Neural cell (in vitro differentiated cells): Measurements from ENCODE around the gene IL10RA. TPM values are rescaled to one million over a fixed set of nuclear protein-coding genes. Genes with fewer than 3 reads are reported as not detected.

Experiments used
- H2AFZ ChIP-seq: fragments of 200-600, 300-800 bp; sonication (generic), shearing (Covaris generic); 2 replicates; pipeline ENCODE4 v1.6.0; 2014; ENCODE audit warnings: low read depth, mild to moderate bottlenecking, antibody characterized with exemption, low read length, moderate library complexity
- H3F3A ChIP-seq: fragments of 200-600 bp; shearing (Covaris generic); 2 replicates; pipeline ENCODE4 v1.6.1; 2016; ENCODE audit warnings: mild to moderate bottlenecking, moderate library complexity, mixed read lengths, antibody characterized with exemption, low read length; ENCODE audit not compliant: insufficient read depth, poor library complexity, severe bottlenecking
- H3K27ac ChIP-seq: fragments of 200-600, 300-800 bp; sonication (generic), shearing (Covaris generic); 2 replicates; pipeline ENCODE4 v1.5.1; 2014; ENCODE audit warnings: mild to moderate bottlenecking, low read length, moderate library complexity
- H3K27me3 ChIP-seq: fragments of 300-800, 200-600 bp; sonication (generic), shearing (Covaris generic); 2 replicates; pipeline ENCODE4 v1.6.0; 2014; ENCODE audit warnings: mild to moderate bottlenecking, low read depth, low read length, moderate library complexity; ENCODE audit not compliant: insufficient read depth
- H3K36me3 ChIP-seq: fragments of 300-800, 200-600 bp; sonication (generic), shearing (Covaris generic); 2 replicates; pipeline ENCODE4 v1.5.1; 2014; ENCODE audit warnings: mild to moderate bottlenecking, antibody characterized with exemption, low read length, moderate library complexity; ENCODE audit not compliant: insufficient read depth
- H3K4me2 ChIP-seq: fragments of 300-800, 200-600 bp; sonication (generic), shearing (Covaris generic); 2 replicates; pipeline ENCODE4 v1.6.0; 2014; ENCODE audit warnings: mild to moderate bottlenecking, low read length
- H3K4me3 ChIP-seq: fragments of 300-800, 200-600 bp; sonication (generic), shearing (Covaris generic); 2 replicates; pipeline ENCODE4 v1.5.1; 2014; ENCODE audit warnings: mild to moderate bottlenecking, low read length, moderate library complexity
- H3K79me2 ChIP-seq: fragments of 200-600 bp; shearing (Covaris generic); replicated peaks from 2 replicates; pipeline ENCODE4 v1.6.0; 2014; ENCODE audit warnings: mild to moderate bottlenecking, low read length, moderate library complexity; ENCODE audit not compliant: insufficient read depth
- H3K9ac ChIP-seq: fragments of 300-800, 200-600 bp; sonication (generic), shearing (Covaris generic); 2 replicates; pipeline ENCODE4 v1.6.1; 2016; ENCODE audit warnings: mild to moderate bottlenecking, low read length, mixed read lengths
- H3K9me2 ChIP-seq: fragments of 200-600 bp; shearing (Covaris generic); 2 replicates; pipeline ENCODE4 v1.6.1; 2016; ENCODE audit warnings: mild to moderate bottlenecking, low read length, mixed read lengths; ENCODE audit not compliant: insufficient read depth
- H3K9me3 ChIP-seq: fragments of 200-600, 300-800 bp; sonication (generic), shearing (Covaris generic); 2 replicates; pipeline ENCODE4 v1.6.1; 2016; ENCODE audit warnings: mild to moderate bottlenecking, mixed run types, low read length, moderate library complexity, mixed read lengths
- H4K20me1 ChIP-seq: fragments of 200-600 bp; shearing (Covaris generic); 2 replicates; pipeline ENCODE4 v1.6.1; 2016; ENCODE audit warnings: mild to moderate bottlenecking, mixed run types; ENCODE audit not compliant: insufficient read depth
- CTCF ChIP-seq: fragments of 450-650 bp; IDR thresholded peaks from 2 replicates; pipeline ENCODE4 v1.5.1; 2014; ENCODE audit warnings: antibody characterized with exemption, mild to moderate bottlenecking, moderate library complexity; ENCODE audit not compliant: poor library complexity, severe bottlenecking
- EP300 ChIP-seq: fragments of 450-650 bp; conservative IDR thresholded peaks from 2 replicates; pipeline ENCODE4 v1.6.1; 2014; ENCODE audit warnings: antibody characterized with exemption, mild to moderate bottlenecking, moderate library complexity; ENCODE audit not compliant: poor library complexity, severe bottlenecking
- EZH2 ChIP-seq: fragments of 200-600, 300-800 bp; shearing (Covaris generic), sonication (generic); IDR thresholded peaks from 2 replicates; pipeline ENCODE4 v1.6.1; 2014; ENCODE audit warnings: antibody characterized with exemption, low read length, borderline replicate concordance, mild to moderate bottlenecking; ENCODE audit not compliant: insufficient read depth, poor library complexity, severe bottlenecking
- MXI1 ChIP-seq: fragments of 450-650 bp; conservative IDR thresholded peaks from 2 replicates; pipeline ENCODE4 v1.6.1; 2014; ENCODE audit warnings: antibody characterized with exemption, mild to moderate bottlenecking; ENCODE audit not compliant: poor library complexity, severe bottlenecking
- POLR2AphosphoS5 ChIP-seq: IDR thresholded peaks from 2 replicates; pipeline ENCODE4 v1.6.1; 2012
- SMC3 ChIP-seq: fragments of 450-650 bp; conservative IDR thresholded peaks from 2 replicates; pipeline ENCODE4 v1.6.1; 2014; ENCODE audit warnings: antibody characterized with exemption, mild to moderate bottlenecking, moderate library complexity; ENCODE audit not compliant: poor library complexity
- TAF1 ChIP-seq: IDR thresholded peaks from 2 replicates; pipeline ENCODE4 v1.6.1; 2012; ENCODE audit warnings: low read depth
- polyA plus RNA-seq: library from polyadenylated mRNA; depleted of rRNA; stranded (reverse); fragments of >200 nt; gene quantifications from 2 replicates; pipeline ENCODE4 v1.2.3, GENCODE V29; 2014
- TF ChIP-seq, protein P1 (sequence below): IDR thresholded peaks from 2 replicates; pipeline ENCODE4 v1.6.1; 2012; ENCODE audit warnings: borderline replicate concordance

Gene IL10RA
- polyA plus RNA-seq, 1 donor from 2014 or later: 1.1 TPM

DNA sequence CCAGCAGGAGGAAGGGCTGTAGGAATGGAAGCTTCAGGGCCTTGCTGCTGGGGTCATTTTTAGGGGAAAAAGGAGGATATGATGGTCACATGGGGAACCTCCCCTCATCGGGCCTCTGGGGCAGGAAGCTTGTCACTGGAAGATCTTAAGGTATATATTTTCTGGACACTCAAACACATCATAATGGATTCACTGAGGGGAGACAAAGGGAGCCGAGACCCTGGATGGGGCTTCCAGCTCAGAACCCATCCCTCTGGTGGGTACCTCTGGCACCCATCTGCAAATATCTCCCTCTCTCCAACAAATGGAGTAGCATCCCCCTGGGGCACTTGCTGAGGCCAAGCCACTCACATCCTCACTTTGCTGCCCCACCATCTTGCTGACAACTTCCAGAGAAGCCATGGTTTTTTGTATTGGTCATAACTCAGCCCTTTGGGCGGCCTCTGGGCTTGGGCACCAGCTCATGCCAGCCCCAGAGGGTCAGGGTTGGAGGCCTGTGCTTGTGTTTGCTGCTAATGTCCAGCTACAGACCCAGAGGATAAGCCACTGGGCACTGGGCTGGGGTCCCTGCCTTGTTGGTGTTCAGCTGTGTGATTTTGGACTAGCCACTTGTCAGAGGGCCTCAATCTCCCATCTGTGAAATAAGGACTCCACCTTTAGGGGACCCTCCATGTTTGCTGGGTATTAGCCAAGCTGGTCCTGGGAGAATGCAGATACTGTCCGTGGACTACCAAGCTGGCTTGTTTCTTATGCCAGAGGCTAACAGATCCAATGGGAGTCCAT lies 14.1 kb downstream of the IL10RA start:
- Histone ChIP-seq H3K36me3 (no peaks in the 10 kb centered on the region), H3K4me3 (no peak overlapping the region), H3K9me2 (no peaks in the 10 kb centered on the region), H3K79me2 (no peaks in the 10 kb centered on the region), H3K9me3 (no peaks in the 10 kb centered on the region), H2AFZ (no peak overlapping the region), H3F3A (no peaks in the 10 kb centered on the region), H4K20me1 (no peaks in the 10 kb centered on the region), H3K27ac (no peak overlapping the region), H3K9ac (no peak overlapping the region), H3K4me2 (no peak overlapping the region), H3K27me3 (no peaks in the 10 kb centered on the region)
- TF ChIP-seq POLR2AphosphoS5: no peak
- no peak for TF ChIP-seq SMC3
- TF ChIP-seq MXI1: no peak
- TF ChIP-seq TAF1: no peak
- no peak for TF ChIP-seq EP300
- TF ChIP-seq EZH2: no peak
- TF ChIP-seq CTCF: no peak
- TF ChIP-seq, protein P1, sequence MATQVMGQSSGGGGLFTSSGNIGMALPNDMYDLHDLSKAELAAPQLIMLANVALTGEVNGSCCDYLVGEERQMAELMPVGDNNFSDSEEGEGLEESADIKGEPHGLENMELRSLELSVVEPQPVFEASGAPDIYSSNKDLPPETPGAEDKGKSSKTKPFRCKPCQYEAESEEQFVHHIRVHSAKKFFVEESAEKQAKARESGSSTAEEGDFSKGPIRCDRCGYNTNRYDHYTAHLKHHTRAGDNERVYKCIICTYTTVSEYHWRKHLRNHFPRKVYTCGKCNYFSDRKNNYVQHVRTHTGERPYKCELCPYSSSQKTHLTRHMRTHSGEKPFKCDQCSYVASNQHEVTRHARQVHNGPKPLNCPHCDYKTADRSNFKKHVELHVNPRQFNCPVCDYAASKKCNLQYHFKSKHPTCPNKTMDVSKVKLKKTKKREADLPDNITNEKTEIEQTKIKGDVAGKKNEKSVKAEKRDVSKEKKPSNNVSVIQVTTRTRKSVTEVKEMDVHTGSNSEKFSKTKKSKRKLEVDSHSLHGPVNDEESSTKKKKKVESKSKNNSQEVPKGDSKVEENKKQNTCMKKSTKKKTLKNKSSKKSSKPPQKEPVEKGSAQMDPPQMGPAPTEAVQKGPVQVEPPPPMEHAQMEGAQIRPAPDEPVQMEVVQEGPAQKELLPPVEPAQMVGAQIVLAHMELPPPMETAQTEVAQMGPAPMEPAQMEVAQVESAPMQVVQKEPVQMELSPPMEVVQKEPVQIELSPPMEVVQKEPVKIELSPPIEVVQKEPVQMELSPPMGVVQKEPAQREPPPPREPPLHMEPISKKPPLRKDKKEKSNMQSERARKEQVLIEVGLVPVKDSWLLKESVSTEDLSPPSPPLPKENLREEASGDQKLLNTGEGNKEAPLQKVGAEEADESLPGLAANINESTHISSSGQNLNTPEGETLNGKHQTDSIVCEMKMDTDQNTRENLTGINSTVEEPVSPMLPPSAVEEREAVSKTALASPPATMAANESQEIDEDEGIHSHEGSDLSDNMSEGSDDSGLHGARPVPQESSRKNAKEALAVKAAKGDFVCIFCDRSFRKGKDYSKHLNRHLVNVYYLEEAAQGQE: no peak

DNA sequence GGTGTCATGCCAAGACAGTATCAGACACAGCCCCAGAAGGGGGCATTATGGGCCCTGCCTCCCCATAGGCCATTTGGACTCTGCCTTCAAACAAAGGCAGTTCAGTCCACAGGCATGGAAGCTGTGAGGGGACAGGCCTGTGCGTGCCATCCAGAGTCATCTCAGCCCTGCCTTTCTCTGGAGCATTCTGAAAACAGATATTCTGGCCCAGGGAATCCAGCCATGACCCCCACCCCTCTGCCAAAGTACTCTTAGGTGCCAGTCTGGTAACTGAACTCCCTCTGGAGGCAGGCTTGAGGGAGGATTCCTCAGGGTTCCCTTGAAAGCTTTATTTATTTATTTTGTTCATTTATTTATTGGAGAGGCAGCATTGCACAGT lies 14.6 kb downstream of the IL10RA start:
- Histone ChIP-seq H3K4me2 (no peak overlapping the region), H3K79me2 (no peaks in the 10 kb centered on the region), H3F3A (no peaks in the 10 kb centered on the region), H3K9me2 (no peaks in the 10 kb centered on the region), H3K36me3 (no peaks in the 10 kb centered on the region), H3K9me3 (no peaks in the 10 kb centered on the region), H3K4me3 (no peak overlapping the region), H2AFZ (no peak overlapping the region), H4K20me1 (no peaks in the 10 kb centered on the region), H3K27ac (no peak overlapping the region), H3K9ac (no peak overlapping the region), H3K27me3 (no peaks in the 10 kb centered on the region)
- TF ChIP-seq CTCF (no peak), SMC3 (no peak), EZH2 (no peak)
